ENCODE results near the gene FAM107B. TPM values are rescaled to one million over a fixed set of nuclear protein-coding genes. Genes with fewer than 3 reads are reported as not detected.

FAM107B gene
- total and polyA plus RNA-seq, 2 of the 8 experiments (the other 6 are each of a cell fraction or from before 2014, with no cell fraction given) = 7.5 to 28.1 TPM

GRCh38 chr10:14556285-14556956 is 218.3 kb downstream of the FAM107B start (continued):
- peak; percentile 48 to 77 (median 75) for TF ChIP-seq CTCF (IDR thresholded peaks at IDR 0.05; ENCODE audit: control extremely low read depth in 1 of 3, insufficient read depth in 1 of 3, low read depth in 1 of 3, low read length in 3 of 3)
- TF ChIP-seq SUZ12 (IDR thresholded peaks at IDR 0.05; ENCODE audit: low read length) = no peak
- TF ChIP-seq BCL11A (IDR thresholded peaks at IDR 0.05; ENCODE audit: low read depth in 2 of 2, low read length in 2 of 2) = no peak
- TF ChIP-seq NRF1 (IDR thresholded peaks at IDR 0.05; ENCODE audit: low read depth, low read length) = no peak
- no peak for TF ChIP-seq BRCA1 (IDR thresholded peaks at IDR 0.05; ENCODE audit: low read depth, low read length)
- TF ChIP-seq RBBP5 (IDR thresholded peaks at IDR 0.05; ENCODE audit: borderline replicate concordance, low read depth, low read length) = no peak
- no peak for TF ChIP-seq GABPA (IDR thresholded peaks at IDR 0.05; ENCODE audit: borderline replicate concordance, insufficient read depth, low read length)
- no peak for TF ChIP-seq JUND (IDR thresholded peaks at IDR 0.05; ENCODE audit: low read length)
- no peak for TF ChIP-seq CREB1 (IDR thresholded peaks at IDR 0.05)
- no peak for TF ChIP-seq YY1 (IDR thresholded peaks at IDR 0.05; ENCODE audit: low read depth, low read length)
- peak; percentile 66 to 70 for TF ChIP-seq RAD21 (IDR thresholded peaks at IDR 0.05 in 1 of 2, conservative IDR thresholded peaks at IDR 0.05 in 1 of 2; ENCODE audit: low read depth in 2 of 2, low read length in 2 of 2)
- no peak for TF ChIP-seq TAF1 (IDR thresholded peaks at IDR 0.05; ENCODE audit: low read depth, low read length)
- TF ChIP-seq BACH1 (IDR thresholded peaks at IDR 0.05; ENCODE audit: low read length) = no peak
- no peak for TF ChIP-seq HDAC6 (IDR thresholded peaks at IDR 0.05; ENCODE audit: low read depth, low read length)
- TF ChIP-seq SIRT6 (IDR thresholded peaks at IDR 0.05; ENCODE audit: low read length) = no peak

All from H1 (cell line).